HepG2 (cell line): Measurements from ENCODE around the gene ARPIN. TPM values are rescaled to one million over a fixed set of nuclear protein-coding genes. Genes with fewer than 3 reads are reported as not detected.
A peak's percentile ranks its signal among the peaks of the same experiment; 100 is the strongest.

Source experiments
- BCL6 ChIP-seq: IDR thresholded peaks from 2 replicates; pipeline ENCODE4 v1.6.1; 2016; ENCODE audit warnings: missing genetic modification reagents, missing compliant biosample characterization
- HDAC1 ChIP-seq: sonication (generic); formaldehyde crosslinking; IDR thresholded peaks from 2 replicates; pipeline ENCODE4 v1.5.1; 2020; ENCODE audit warnings: mild to moderate bottlenecking, missing genetic modification reagents
- HNF4A ChIP-seq: sonication (generic); formaldehyde crosslinking; IDR thresholded peaks from 2 replicates; pipeline ENCODE4 v1.4.0; 2020; ENCODE audit warnings: missing genetic modification reagents
- HNF4G ChIP-seq, 2 experiments: sonication (generic) in 1 of 2; formaldehyde crosslinking in 1 of 2; IDR thresholded peaks; 2 replicates each; pipeline versions ENCODE4 v1.4.0 to v1.6.1; 2011 to 2020; ENCODE audit warnings: borderline replicate concordance in 2 of 2, low read depth in 2 of 2, mild to moderate bottlenecking in 2 of 2, low read length in 1 of 2, missing genetic modification reagents in 1 of 2, moderate library complexity in 1 of 2
- HNRNPUL1 ChIP-seq: fragments of 200-400 bp; formaldehyde crosslinking; IDR thresholded peaks from 2 replicates; pipeline ENCODE4 v1.6.1; 2017; ENCODE audit warnings: low read depth, mild to moderate bottlenecking, low read length, moderate library complexity
- NCOA2 ChIP-seq: sonication (generic); formaldehyde crosslinking; IDR thresholded peaks from 2 replicates; pipeline ENCODE4 v1.8.0; 2022; ENCODE audit warnings: inconsistent platforms
- NCOR1 ChIP-seq: fragments of 200-600 bp; sonication (generic); IDR thresholded peaks from 2 replicates; pipeline ENCODE4 v1.7.0; 2017; ENCODE audit warnings: antibody characterized with exemption, low read length, borderline replicate concordance
- NFIC ChIP-seq: IDR thresholded peaks from 2 replicates; pipeline ENCODE4 v1.6.1; 2012; ENCODE audit warnings: mild to moderate bottlenecking, low read length, inconsistent platforms
- NFYB ChIP-seq: sonication (generic); formaldehyde crosslinking; IDR thresholded peaks from 2 replicates; pipeline ENCODE4 v1.4.0; 2020; ENCODE audit warnings: missing genetic modification reagents
- NR2C2 ChIP-seq: sonication (generic); formaldehyde crosslinking; IDR thresholded peaks from 2 replicates; pipeline ENCODE4 v1.4.0; 2020; ENCODE audit warnings: missing genetic modification reagents, mild to moderate bottlenecking, moderate library complexity, borderline replicate concordance
- NR2F1 ChIP-seq, 2 experiments: fragments of 450-650 bp in 1 of 2; formaldehyde crosslinking in 1 of 2; IDR thresholded peaks; 2 replicates each; pipeline versions ENCODE4 v1.5.0 to v1.6.1; 2016 to 2020; ENCODE audit warnings: mild to moderate bottlenecking in 1 of 2, missing compliant biosample characterization in 1 of 2, missing genetic modification reagents in 1 of 2, moderate library complexity in 1 of 2
- PPARG ChIP-seq: conservative IDR thresholded peaks from 2 replicates; pipeline ENCODE4 v1.6.1; 2016; ENCODE audit warnings: missing biosample characterization, missing genetic modification reagents
- RARA ChIP-seq: IDR thresholded peaks from 2 replicates; pipeline ENCODE4 v1.6.1; 2016; ENCODE audit warnings: missing genetic modification reagents, missing compliant biosample characterization
- RXRB ChIP-seq: IDR thresholded peaks from 2 replicates; pipeline ENCODE4 v1.6.1; 2016; ENCODE audit warnings: borderline replicate concordance, missing genetic modification reagents, missing compliant biosample characterization
- SAFB2 ChIP-seq: sonication (generic); formaldehyde crosslinking; IDR thresholded peaks from 2 replicates; pipeline ENCODE4 v1.5.1; 2020; ENCODE audit warnings: missing genetic modification reagents, low read depth, mild to moderate bottlenecking, borderline replicate concordance
- SKI ChIP-seq: fragments of 450-650 bp; IDR thresholded peaks from one replicate; pipeline ENCODE4 v1.6.1; 2018; ENCODE audit warnings: mild to moderate bottlenecking; ENCODE audit not compliant: partially characterized antibody
- U2AF2 ChIP-seq: fragments of 200-400 bp; formaldehyde crosslinking; IDR thresholded peaks from 2 replicates; pipeline ENCODE4 v1.6.1; 2017; ENCODE audit warnings: low read depth, mild to moderate bottlenecking, low read length
- ZBTB3 ChIP-seq: sonication (generic); formaldehyde crosslinking; IDR thresholded peaks from 2 replicates; pipeline ENCODE4 v1.4.0; 2020; ENCODE audit warnings: low read depth, mild to moderate bottlenecking, moderate library complexity, missing genetic modification reagents, borderline replicate concordance
- ZEB1 ChIP-seq: IDR thresholded peaks from 2 replicates; pipeline ENCODE4 v1.6.1; 2012; ENCODE audit warnings: mild to moderate bottlenecking, low read depth, inconsistent platforms; ENCODE audit not compliant: insufficient replicate concordance
- polyA plus RNA-seq, 8 experiments: library from polyadenylated mRNA; depleted of rRNA in 3 of 8; stranded (reverse) in 7 of 8; unstranded in 1 of 8; fragments of >200 nt; fragmentation: Illumina TruSeq in 4 of 8; extraction: Trizol in 4 of 8; gene quantifications; 2 replicates each; pipeline versions ENCODE4 v1.2.1 to v1.2.3, GENCODE V29; 2011 to 2016; ENCODE audit warnings: low read depth in 4 of 8, missing spikeins in 1 of 8, mixed read lengths in 1 of 8; ENCODE audit not compliant: insufficient read depth in 1 of 8
- total RNA-seq, 5 experiments: library from RNA; depleted of rRNA; stranded (reverse); fragments of >200 nt; fragmentation: Illumina TruSeq; extraction: Trizol; gene quantifications; 2 replicates each; pipeline ENCODE4 v1.2.3, GENCODE V29; 2016; ENCODE audit warnings: low read depth in 1 of 5
- TF ChIP-seq, protein P1 (sequence below): sonication (generic); formaldehyde crosslinking; IDR thresholded peaks from 2 replicates; pipeline ENCODE4 v1.4.0; 2020; ENCODE audit warnings: missing genetic modification reagents, borderline replicate concordance
- TF ChIP-seq, protein P2 (sequence below): IDR thresholded peaks from 2 replicates; pipeline ENCODE4 v1.6.1; 2012; ENCODE audit warnings: low read depth, low read length, improper control_type of control experiment
- TF ChIP-seq, protein P3 (sequence below): sonication (generic); formaldehyde crosslinking; conservative IDR thresholded peaks from 2 replicates; pipeline ENCODE4 v1.4.0; 2020; ENCODE audit warnings: mild to moderate bottlenecking, missing genetic modification reagents, moderate library complexity

The ARPIN gene
- total and polyA plus RNA-seq, 2 of the 13 experiments (the other 11 are each of a cell fraction or from before 2014, with no cell fraction given), result 2.8 to 5.0 TPM

DNA sequence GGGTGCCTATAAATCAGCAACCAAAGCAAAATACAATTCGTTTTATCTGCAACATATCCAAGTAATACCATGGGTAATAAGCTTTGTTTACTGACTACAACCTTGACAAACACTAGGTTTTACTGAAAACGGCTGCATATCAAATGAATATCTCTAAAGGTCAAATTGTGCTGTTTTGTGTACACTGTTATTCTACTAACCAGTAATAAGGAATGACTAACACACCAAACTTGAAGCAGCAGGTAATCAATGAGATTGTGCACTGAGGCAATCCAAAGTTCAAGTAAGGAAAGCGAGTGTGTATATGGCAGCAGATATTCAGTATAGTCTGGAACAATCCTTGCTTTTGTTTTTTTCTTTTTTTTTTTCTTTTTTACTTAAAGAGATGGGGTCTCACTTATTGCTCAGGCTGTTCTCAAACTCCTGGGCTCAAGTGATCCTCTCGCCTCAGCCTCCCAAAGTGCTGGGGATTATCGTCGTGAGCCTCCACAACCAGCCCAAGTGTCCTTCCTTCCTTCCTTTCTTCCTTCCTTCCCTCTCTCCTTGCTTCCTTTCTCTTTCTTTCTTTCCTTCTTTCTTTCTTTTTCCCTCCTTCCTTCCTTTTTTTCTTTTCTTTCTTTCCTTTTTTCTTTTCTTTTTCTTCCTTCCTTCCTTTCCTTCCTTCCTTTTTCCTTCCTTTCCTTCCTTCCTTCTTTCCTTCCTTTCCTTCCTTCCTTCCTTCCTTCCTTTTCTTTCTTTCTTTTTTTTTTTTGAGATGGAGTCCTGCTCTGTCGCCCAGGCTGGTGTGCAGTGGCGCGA is 53.9 kb downstream of the ARPIN start (continued):
- TF ChIP-seq, protein P1, sequence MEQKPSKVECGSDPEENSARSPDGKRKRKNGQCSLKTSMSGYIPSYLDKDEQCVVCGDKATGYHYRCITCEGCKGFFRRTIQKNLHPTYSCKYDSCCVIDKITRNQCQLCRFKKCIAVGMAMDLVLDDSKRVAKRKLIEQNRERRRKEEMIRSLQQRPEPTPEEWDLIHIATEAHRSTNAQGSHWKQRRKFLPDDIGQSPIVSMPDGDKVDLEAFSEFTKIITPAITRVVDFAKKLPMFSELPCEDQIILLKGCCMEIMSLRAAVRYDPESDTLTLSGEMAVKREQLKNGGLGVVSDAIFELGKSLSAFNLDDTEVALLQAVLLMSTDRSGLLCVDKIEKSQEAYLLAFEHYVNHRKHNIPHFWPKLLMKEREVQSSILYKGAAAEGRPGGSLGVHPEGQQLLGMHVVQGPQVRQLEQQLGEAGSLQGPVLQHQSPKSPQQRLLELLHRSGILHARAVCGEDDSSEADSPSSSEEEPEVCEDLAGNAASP (CRISPR knock-in tag), result 0 out of 2 replicates have a peak, but pooled peaks have one; percentile 25
- TF ChIP-seq RXRB (peak; percentile 61; the same call in 1 of the 2 replicates), NCOA2 (CRISPR knock-in tag) (0 out of 2 replicates have a peak, but pooled peaks have one; percentile 16), BCL6 (CRISPR knock-in tag) (peak; percentile 51), NR2F1 (CRISPR knock-in tag; IDR thresholded peaks at IDR 0.05) (0 out of 4 replicates have a peak, but pooled peaks of 1 of the 2 experiments have one; percentile 47), ZEB1 (no peak), NFYB (no peak), PPARG (CRISPR knock-in tag) (0 out of 2 replicates have a peak, but pooled peaks have one; percentile 29), SKI (peak; percentile 7), HNF4G (IDR thresholded peaks at IDR 0.05; ENCODE audit: borderline replicate concordance, low read depth, low read length) (peak; percentile 46; the same call in 1 of the 2 replicates), HNF4G (CRISPR knock-in tag; IDR thresholded peaks at IDR 0.05; ENCODE audit: borderline replicate concordance, low read depth) (no peak), NCOR1 (peak; percentile 44; the same call in 1 of the 2 replicates), NFIC (peak; percentile 62; the same call in 1 of the 2 replicates), NR2C2 (peak; percentile 32; the same call in 1 of the 2 replicates), HDAC1 (CRISPR knock-in tag) (0 out of 2 replicates have a peak, but pooled peaks have one; percentile 22), U2AF2 (0 out of 2 replicates have a peak, but pooled peaks have one; percentile 72), RARA (CRISPR knock-in tag) (peak; percentile 70), HNRNPUL1 (no peak), ZBTB3 (CRISPR knock-in tag) (no peak), HNF4A (CRISPR knock-in tag) (peak; percentile 67), SAFB2 (no peak)
- TF ChIP-seq, protein P2, sequence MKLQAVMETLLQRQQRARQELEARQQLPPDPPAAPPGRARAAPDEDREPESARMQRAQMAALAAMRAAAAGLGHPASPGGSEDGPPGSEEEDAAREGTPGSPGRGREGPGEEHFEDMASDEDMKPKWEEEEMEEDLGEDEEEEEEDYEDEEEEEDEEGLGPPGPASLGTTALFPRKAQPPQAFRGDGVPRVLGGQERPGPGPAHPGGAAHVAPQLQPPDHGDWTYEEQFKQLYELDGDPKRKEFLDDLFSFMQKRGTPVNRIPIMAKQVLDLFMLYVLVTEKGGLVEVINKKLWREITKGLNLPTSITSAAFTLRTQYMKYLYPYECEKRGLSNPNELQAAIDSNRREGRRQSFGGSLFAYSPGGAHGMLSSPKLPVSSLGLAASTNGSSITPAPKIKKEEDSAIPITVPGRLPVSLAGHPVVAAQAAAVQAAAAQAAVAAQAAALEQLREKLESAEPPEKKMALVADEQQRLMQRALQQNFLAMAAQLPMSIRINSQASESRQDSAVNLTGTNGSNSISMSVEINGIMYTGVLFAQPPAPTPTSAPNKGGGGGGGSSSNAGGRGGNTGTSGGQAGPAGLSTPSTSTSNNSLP, result peak; percentile 65
- TF ChIP-seq, protein P3, sequence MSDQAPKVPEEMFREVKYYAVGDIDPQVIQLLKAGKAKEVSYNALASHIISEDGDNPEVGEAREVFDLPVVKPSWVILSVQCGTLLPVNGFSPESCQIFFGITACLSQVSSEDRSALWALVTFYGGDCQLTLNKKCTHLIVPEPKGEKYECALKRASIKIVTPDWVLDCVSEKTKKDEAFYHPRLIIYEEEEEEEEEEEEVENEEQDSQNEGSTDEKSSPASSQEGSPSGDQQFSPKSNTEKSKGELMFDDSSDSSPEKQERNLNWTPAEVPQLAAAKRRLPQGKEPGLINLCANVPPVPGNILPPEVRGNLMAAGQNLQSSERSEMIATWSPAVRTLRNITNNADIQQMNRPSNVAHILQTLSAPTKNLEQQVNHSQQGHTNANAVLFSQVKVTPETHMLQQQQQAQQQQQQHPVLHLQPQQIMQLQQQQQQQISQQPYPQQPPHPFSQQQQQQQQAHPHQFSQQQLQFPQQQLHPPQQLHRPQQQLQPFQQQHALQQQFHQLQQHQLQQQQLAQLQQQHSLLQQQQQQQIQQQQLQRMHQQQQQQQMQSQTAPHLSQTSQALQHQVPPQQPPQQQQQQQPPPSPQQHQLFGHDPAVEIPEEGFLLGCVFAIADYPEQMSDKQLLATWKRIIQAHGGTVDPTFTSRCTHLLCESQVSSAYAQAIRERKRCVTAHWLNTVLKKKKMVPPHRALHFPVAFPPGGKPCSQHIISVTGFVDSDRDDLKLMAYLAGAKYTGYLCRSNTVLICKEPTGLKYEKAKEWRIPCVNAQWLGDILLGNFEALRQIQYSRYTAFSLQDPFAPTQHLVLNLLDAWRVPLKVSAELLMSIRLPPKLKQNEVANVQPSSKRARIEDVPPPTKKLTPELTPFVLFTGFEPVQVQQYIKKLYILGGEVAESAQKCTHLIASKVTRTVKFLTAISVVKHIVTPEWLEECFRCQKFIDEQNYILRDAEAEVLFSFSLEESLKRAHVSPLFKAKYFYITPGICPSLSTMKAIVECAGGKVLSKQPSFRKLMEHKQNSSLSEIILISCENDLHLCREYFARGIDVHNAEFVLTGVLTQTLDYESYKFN (CRISPR knock-in tag), result peak; percentile 74
